Chondrocyte (in vitro differentiated cells): ENCODE data around the gene VCP. TPM values are rescaled to one million over a fixed set of nuclear protein-coding genes. Genes with fewer than 3 reads are reported as not detected.
A peak's percentile ranks its signal among the peaks of the same experiment; 100 is the strongest.

ENCODE experiments used
- DNase-seq: peaks from one replicate; pipeline ENCODE4 v3.0.0; 2021; ENCODE audit warnings: mixed read lengths, low spot score
- H3K27ac Mint-ChIP-seq: one replicate; pipeline ENCODE4 v1.8.0; 2021; ENCODE audit warnings: mild to moderate bottlenecking, moderate library complexity, mixed read lengths; ENCODE audit not compliant: unreplicated experiment
- H3K27me3 Mint-ChIP-seq: 2 replicates; pipeline ENCODE4 v1.8.0; 2021; ENCODE audit warnings: low read depth, mixed read lengths
- H3K36me3 Mint-ChIP-seq: 2 replicates; pipeline ENCODE4 v1.8.0; 2021; ENCODE audit warnings: low read depth, mixed read lengths
- H3K4me1 Mint-ChIP-seq: 2 replicates; pipeline ENCODE4 v1.8.0; 2021; ENCODE audit warnings: low read depth, mild to moderate bottlenecking, mixed read lengths
- H3K4me3 Mint-ChIP-seq: one replicate; pipeline ENCODE4 v1.8.0; 2021; ENCODE audit warnings: mild to moderate bottlenecking, moderate library complexity, mixed read lengths; ENCODE audit not compliant: unreplicated experiment
- H3K9me3 Mint-ChIP-seq: 2 replicates; pipeline ENCODE4 v1.8.0; 2021; ENCODE audit warnings: low read depth, mixed read lengths
- total RNA-seq: library from RNA; stranded (reverse); gene quantifications from 3 replicates; pipeline ENCODE4 v1.2.1, GENCODE V29; 2021
- TF ChIP-seq, protein P1 (sequence below): fragments of 200-600 bp; sonication (generic); IDR thresholded peaks from 2 replicates; pipeline ENCODE4 v1.5.0; 2021; ENCODE audit warnings: antibody characterized with exemption, mild to moderate bottlenecking, moderate library complexity

The VCP gene
- total RNA-seq, 1 donor from 2014 or later = 254 TPM

DNA sequence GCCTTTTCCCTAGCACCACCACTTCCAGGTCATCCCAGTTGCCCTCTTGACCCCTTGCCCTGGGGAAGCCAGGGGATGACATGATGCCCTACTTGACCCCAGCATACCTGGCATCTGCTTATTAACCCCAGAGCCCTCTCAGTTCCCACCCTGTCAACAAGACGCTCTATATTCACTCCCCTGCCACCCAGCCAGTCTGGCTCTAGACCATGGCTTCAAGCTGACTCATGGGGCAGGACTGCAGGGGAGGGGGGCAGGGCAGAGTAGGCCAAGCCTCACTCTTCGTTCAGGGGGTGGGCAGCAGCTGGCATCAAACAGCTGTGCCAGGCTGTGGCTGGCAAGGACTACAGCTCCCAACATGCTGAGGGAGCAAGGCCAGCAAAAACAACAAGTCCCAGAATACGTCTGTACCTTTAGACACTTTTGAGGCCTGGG lies 37.9 kb upstream of the VCP start:
- Mint-ChIP-seq H3K9me3 (no peaks in the 10 kb centered on the region), H3K4me3 (peak overlapping the region; percentile 86), H3K27me3 (no peaks in the 10 kb centered on the region), H3K27ac (peak overlapping the region; percentile 96), H3K36me3 (peaks cover 12% of the 10 kb centered on the region), H3K4me1 (peaks cover 54% of the 10 kb centered on the region)
- DNase-seq = no peak
- TF ChIP-seq, protein P1, sequence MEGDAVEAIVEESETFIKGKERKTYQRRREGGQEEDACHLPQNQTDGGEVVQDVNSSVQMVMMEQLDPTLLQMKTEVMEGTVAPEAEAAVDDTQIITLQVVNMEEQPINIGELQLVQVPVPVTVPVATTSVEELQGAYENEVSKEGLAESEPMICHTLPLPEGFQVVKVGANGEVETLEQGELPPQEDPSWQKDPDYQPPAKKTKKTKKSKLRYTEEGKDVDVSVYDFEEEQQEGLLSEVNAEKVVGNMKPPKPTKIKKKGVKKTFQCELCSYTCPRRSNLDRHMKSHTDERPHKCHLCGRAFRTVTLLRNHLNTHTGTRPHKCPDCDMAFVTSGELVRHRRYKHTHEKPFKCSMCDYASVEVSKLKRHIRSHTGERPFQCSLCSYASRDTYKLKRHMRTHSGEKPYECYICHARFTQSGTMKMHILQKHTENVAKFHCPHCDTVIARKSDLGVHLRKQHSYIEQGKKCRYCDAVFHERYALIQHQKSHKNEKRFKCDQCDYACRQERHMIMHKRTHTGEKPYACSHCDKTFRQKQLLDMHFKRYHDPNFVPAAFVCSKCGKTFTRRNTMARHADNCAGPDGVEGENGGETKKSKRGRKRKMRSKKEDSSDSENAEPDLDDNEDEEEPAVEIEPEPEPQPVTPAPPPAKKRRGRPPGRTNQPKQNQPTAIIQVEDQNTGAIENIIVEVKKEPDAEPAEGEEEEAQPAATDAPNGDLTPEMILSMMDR = no peak

DNA sequence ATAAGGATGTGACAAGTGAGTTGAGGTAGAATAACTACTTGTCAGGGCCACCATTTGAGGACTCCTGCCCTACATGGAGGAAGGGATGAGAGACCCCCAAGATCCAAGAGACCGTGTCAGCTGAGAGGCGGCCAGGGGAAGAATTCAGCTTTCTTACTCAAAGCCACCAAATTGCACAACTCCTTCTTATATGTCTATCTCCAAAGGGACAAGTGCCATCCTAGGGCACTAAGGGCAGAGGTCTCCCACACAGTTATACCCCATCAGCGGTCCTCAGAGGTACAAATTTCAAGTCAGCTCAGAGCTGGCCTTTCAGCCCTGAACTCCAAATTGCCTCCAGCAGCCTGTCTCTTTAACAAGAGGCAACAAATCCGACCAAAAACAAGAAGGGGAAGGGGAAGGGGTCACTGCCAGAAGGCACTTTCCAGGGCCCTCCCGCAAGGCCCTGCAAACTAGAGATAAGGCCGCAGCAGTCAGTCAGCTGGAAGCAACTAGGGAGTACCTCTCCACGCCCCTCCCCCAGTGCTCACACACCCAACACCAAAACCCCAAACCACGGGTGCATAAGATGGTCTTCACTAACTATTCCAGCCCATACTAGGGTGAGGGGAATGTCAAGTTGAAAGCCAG lies 36.6 kb upstream of the VCP start:
- Mint-ChIP-seq H3K27ac (peak overlapping the region; percentile 91), H3K4me3 (no peak overlapping the region), H3K27me3 (no peaks in the 10 kb centered on the region), H3K36me3 (peaks cover 16% of the 10 kb centered on the region), H3K4me1 (peaks cover 51% of the 10 kb centered on the region), H3K9me3 (no peaks in the 10 kb centered on the region)
- TF ChIP-seq, protein P1 = no peak
- DNase-seq = no peak

GRCh38 chr9:35108461-35108860 lies 36.0 kb upstream of the VCP start:
- peaks cover 51% of the 10 kb centered on the region for H3K4me1 Mint-ChIP-seq
- TF ChIP-seq, protein P1 = no peak
- no peak for DNase-seq
- peak overlapping the region; percentile 74 for H3K27ac Mint-ChIP-seq
- H3K27me3 Mint-ChIP-seq = no peaks in the 10 kb centered on the region
- H3K9me3 Mint-ChIP-seq = no peaks in the 10 kb centered on the region
- H3K36me3 Mint-ChIP-seq = peaks cover 16% of the 10 kb centered on the region
- H3K4me3 Mint-ChIP-seq = no peak overlapping the region

- Mint-ChIP-seq H3K4me3 (no peak overlapping the region), H3K9me3 (no peaks in the 10 kb centered on the region), H3K36me3 (peaks cover 16% of the 10 kb centered on the region), H3K4me1 (peaks cover 53% of the 10 kb centered on the region), H3K27me3 (no peaks in the 10 kb centered on the region), H3K27ac (no peak overlapping the region)
- no peak for DNase-seq
- TF ChIP-seq, protein P1 = no peak
These were observed 35.2 kb upstream of the VCP start for GRCh38 chr9:35107297-35108290.

DNA sequence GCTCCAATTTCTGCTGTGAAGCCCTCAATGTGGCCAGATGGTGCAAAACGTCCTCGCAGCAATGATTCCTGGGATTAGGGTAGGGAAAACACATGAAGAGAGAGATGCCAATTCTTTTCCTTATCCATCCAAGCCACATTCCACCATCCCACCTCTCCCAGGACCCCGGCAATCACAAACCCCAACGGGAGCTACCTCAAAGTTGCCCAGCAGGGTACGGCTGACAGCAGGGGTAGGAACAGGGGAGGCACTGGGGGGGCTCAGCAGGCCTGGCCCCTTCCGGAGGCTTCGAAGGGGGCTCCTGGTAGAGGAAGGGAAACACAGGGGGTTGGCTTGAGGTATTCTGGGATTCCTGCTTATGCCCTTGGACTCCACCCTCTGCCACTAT lies 33.9 kb upstream of the VCP start:
- DNase-seq = no peak
- H3K36me3 Mint-ChIP-seq = peaks cover 16% of the 10 kb centered on the region
- H3K4me1 Mint-ChIP-seq = peaks cover 52% of the 10 kb centered on the region
- H3K27ac Mint-ChIP-seq = no peak overlapping the region
- H3K9me3 Mint-ChIP-seq = no peaks in the 10 kb centered on the region
- no peak overlapping the region for H3K4me3 Mint-ChIP-seq
- TF ChIP-seq, protein P1 = no peak
- H3K27me3 Mint-ChIP-seq = no peaks in the 10 kb centered on the region
